GM15510 (cell line): ENCODE results near the gene TRAFD1.

Experiments used
- POLR2A ChIP-seq: IDR thresholded peaks from 3 replicates; pipeline ENCODE4 v1.6.1; 2011; ENCODE audit warnings: borderline replicate concordance; ENCODE audit not compliant: insufficient read length; ENCODE audit errors: extremely low read depth

Gene TRAFD1

GRCh38 chr12:112134731-112135130, 9.4 kb downstream of the TRAFD1 start:
- no peak for TF ChIP-seq POLR2A

GRCh38 chr12:112140728-112141127, 15.4 kb downstream of the TRAFD1 start:
- no peak for TF ChIP-seq POLR2A

- no peak for TF ChIP-seq POLR2A
Observed at GRCh38 chr12:112146123-112146522, 20.8 kb downstream of the TRAFD1 start.

DNA sequence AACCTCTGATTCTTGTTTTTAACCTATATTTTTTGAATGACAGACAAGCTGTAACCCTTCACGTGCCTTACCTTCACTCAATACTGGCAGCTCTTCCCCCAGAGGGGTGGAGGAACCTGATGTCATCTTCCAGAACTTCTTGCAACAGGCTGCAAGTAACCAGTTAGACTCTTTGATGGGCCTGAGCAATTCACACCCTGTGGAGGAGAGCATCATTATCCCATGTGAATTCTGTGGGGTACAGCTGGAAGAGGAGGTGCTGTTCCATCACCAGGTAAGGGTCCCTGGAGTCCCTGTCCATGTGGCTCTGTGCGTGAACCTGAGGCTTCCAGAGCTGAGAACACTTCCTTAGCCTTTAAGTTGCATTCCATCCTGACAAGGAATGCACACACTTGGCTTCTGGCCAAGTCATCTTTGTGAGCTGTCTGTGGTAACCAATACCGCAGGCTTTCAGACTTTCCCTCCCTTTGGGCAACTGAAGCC, 22.7 kb downstream of the TRAFD1 start:
- no peak for TF ChIP-seq POLR2A

GRCh38 chr12:112149596-112149995, 24.2 kb downstream of the TRAFD1 start:
- TF ChIP-seq POLR2A, result no peak

DNA sequence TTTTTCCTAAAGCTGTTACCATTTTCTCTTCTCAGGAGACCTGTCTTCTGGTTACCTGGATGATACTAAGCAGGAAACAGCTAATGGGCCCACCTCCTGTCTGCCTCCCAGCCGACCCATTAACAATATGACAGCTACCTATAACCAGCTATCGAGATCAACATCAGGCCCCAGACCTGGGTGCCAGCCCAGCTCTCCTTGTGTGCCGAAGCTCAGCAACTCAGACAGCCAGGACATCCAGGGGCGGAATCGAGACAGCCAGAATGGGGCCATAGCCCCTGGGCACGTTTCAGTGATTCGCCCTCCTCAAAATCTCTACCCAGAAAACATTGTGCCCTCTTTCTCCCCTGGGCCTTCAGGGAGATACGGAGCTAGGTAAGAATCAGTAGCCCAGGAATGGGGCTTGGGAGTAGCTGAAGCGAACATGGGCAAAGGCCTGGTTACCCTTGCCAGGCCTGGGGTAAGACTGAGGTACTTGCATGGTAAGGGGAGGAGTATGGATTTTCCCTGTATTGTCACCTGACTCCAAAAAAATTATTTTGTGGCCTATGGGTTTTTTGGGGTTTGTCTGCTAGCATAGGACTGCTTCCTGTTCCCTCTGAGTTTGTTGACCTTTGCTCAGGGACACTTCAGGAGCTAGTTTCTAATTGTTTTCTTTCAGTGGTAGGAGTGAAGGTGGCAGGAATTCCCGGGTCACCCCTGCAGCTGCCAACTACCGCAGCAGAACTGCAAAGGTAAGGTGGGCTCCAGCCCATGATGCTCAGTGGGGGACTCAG, 26.6 kb downstream of the TRAFD1 start:
- TF ChIP-seq POLR2A, result no peak

- no peak for TF ChIP-seq POLR2A
Observed at GRCh38 chr12:112153181-112153892, 28.0 kb downstream of the TRAFD1 start.

DNA sequence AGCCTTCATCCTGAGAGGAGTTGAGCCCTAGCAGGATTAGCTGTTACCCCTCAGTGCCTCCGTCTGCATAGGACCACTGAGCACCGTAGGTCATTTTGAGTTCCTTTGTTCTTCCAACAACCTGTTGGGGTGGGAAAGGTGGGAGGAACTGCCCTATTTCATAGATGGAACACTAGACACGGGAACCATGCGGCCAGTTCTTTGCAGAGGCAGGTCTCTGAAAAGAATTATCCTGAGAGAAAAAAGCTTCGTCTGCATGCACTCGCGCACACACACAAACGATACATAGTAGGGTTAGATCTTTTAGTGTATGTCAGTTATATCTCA, 28.5 kb downstream of the TRAFD1 start:
- TF ChIP-seq POLR2A, result no peak

DNA sequence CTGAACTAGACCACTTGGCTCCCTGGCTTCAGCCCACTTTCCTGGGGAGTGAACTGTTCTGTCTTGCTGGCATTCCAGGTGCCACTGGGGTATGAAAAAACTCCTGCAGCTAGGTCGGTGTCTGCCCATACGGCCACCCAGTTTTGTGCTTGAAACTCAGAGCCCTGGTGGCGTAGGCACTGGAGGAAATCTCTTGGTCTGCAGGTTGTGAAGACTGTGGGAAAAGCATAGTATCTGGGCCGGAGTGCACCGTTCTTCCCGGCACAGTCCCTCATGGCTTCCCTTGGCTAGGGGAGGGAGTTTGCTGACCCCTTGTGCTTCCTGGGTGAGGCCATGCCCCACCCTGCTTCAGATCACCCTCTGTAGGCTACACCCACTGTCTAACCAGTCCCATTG, 33.8 kb downstream of the TRAFD1 start:
- no peak for TF ChIP-seq POLR2A

DNA sequence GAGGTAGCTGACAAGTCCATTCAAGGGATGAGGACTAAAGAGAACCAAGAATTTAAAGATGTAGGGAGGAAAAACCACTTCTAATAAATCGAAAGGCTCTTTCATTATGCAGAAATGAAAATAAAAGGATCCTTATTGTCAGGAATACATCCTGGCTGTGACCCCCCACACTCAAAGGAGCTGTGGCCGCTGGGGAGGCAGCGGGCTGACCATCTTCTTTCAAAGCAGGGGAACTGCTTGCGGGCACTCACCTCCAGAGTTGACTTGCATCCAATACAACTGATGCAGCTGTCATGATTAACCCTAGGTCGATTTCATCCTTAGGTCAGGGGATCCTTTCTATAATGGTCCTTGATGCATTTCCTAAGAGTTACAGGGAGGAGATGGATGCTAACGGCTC, 35.3 kb downstream of the TRAFD1 start:
- no peak for TF ChIP-seq POLR2A

GRCh38 chr12:112161711-112162110, 36.4 kb downstream of the TRAFD1 start:
- no peak for TF ChIP-seq POLR2A

DNA sequence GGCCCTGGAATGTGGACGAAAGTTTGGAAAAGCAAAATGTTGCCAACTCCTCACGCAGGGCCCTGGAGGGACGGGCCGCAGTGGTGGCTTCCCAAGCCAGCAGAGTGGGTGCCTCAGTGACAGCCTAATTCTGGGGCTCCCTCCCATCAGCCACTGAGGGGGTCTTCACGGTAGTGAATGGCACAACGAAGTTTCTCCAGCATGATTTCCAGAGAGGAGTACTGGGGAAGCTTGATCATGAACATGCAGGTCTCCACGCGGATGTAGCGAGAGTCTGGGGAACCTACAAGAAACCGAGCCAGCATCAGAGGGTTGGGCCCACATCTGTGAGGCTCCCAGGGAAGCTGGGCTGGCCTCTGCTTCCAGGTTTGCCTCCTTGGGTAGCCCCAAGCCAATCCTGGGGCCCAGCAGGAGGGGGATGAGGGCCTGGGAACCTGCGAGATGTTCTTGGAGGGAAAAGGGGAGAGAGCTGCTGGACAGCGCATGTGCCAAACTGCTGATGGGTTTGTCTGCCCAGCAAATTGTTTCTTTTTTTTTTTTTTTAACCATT, 37.0 kb downstream of the TRAFD1 start:
- TF ChIP-seq POLR2A, result no peak

GRCh38 chr12:112163056-112163455, 37.7 kb downstream of the TRAFD1 start:
- TF ChIP-seq POLR2A, result no peak

GRCh38 chr12:112163471-112163991, 38.2 kb downstream of the TRAFD1 start:
- no peak for TF ChIP-seq POLR2A

DNA sequence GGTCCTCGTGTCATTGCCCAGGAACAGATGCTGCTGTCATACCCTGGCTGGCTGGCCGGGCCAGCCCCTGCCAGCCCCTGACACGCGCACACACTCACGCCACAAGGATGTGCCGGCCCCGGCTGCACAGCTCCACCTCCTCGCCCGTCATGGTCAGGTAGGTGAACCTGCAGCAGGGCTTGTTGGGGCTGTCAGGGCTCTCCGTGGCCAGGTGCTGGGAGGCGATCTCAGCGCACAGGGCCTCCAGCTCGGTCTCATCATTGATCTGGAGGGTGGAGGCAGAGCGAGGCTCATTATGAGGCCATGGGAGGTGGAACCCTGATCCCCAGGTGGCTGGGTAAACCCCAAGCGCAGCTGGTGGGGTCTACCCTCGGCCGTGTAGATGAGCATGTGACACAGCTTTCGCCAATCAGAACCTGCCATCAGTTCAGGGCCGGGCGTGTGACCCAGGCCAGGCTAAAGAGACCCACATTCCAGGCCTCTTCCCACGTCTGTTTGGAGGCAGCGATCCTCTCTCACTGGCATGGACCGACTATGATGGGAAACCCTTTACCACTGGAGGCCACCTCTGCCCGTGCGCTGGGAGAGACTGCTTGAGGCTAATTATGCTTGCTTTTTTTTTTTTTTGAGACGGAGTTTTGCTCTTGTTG, 38.8 kb downstream of the TRAFD1 start:
- TF ChIP-seq POLR2A, result no peak
